Ishikawa (cell line): Measurements from ENCODE around the gene MAN1A2.

Source experiments
- CREB1 ChIP-seq: IDR thresholded peaks from 2 replicates; pipeline ENCODE4 v1.6.1; 2012; ENCODE audit warnings: low read depth
- TAF1 ChIP-seq: IDR thresholded peaks from 2 replicates; pipeline ENCODE4 v1.6.1; 2012; ENCODE audit warnings: low read depth, mild to moderate bottlenecking

GRCh38 chr1:117537291-117537920 lies 170.2 kb downstream of the MAN1A2 start:
- no peak for TF ChIP-seq TAF1
- TF ChIP-seq CREB1 = no peak
